Measurements from ENCODE around the gene RACGAP1.

The RACGAP1 gene

DNA sequence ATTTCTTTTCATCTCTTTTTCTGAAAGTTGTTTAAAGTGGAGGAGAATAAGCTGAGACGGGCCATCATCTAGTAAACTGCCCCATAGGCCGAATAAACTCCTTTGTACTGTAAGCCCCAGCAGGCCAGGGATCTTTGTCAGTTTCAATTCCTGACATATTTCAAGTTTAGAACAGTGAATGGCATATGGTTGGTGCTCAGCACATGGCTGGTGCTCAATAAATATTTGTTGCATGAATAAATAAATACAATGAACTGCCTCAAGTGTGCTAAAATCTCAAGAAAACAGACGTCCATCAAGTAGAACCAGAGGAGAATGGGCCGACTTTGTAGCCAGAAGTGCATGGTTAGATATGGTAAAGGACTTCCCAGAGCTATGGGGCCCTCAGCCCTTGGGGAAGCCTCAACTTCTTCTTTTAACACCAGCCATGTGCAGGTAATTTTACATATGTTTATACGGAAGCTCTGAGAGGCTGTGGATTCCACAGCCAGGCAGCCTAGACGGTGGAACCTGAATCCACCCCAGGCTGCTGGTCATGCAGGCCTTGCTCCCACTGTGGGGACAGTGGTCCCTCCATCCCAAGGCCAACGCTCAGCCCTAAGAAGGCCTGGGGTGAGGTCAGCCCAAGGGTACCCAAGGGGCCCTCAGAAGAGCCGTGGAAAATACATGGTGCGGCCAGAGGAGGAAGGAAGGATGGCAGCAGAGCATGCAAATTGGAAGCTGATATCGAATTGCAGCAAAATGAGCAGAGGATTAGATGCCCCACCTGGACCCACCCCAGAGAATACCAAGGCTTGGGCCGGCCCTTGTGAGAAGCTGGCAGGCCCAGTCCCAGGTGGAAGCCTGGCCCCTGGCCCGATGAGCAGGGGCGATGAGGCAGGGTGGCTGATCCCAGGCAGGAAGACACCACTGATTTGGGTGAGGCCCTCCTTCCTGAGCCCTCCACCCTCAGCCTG, 83.5 kb downstream of the RACGAP1 start:
- no peak for DNase-seq (ENCODE audit: low spot score)

DNA sequence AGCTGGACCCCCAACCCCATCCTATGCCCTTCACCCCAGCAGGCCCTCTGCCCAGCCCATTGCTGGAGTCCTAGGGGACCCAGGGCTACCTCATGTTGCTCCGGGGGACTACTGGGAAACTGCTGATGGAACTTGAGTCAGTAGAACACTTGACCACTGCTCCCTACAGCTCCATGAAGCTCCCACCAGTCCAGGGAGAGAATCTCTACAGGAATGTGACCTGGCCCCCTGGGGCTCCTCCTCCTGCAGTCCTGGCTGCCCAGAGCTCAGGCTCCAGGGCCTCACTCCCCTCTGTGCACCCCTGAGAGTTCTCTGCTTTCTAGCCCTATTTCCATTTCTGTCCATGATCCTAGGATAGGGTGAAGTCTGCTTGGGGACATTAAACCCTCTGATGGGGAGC, 85.6 kb downstream of the RACGAP1 start:
- no peak for DNase-seq (ENCODE audit: low spot score)

DNA sequence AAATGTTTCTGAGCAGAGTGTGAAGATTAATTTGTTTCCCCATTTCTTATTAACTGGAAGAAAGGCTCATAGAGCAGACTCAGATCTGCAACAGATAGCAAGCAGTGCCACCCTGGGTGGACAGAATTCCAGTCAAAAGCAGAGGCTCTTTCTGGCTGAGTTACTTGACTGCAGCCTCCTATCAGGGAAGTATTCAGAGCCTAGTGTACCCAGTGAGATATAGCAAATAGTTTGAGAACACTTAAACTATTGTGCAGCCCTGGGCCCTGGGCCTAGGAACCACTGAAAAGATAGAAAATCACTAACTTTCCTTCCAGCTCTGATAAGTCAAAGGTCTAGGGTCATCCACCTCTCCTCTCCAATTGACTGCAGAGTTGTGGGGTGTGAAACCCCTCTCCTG, 86.0 kb downstream of the RACGAP1 start:
- DNase-seq (ENCODE audit: low spot score), result no peak
